Neural progenitor cell (in vitro differentiated cells): ENCODE measurements around the gene LHX6. TPM values are rescaled to one million over a fixed set of nuclear protein-coding genes. Genes with fewer than 3 reads are reported as not detected.

Experiments
- DNase-seq: peaks from one replicate; pipeline ENCODE4 v3.0.0-alpha.2; 2016; ENCODE audit warnings: low spot score
- H2AFZ ChIP-seq: fragments of 200-600 bp; sonication (generic); replicated peaks from 2 replicates; pipeline ENCODE4 v1.6.1; 2016; ENCODE audit warnings: antibody characterized with exemption
- H3F3A ChIP-seq: fragments of 200-600 bp; sonication (generic); 2 replicates; pipeline ENCODE4 v1.6.1; 2016; ENCODE audit warnings: antibody characterized with exemption, low read depth
- H3K27ac ChIP-seq: fragments of 200-600 bp; sonication (generic); 2 replicates; pipeline ENCODE4 v1.5.1; 2016; ENCODE audit warnings: mild to moderate bottlenecking
- H3K27me3 ChIP-seq: fragments of 200-600 bp; sonication (generic); 2 replicates; pipeline ENCODE4 v1.6.1; 2016; ENCODE audit warnings: mild to moderate bottlenecking, moderate library complexity
- H3K36me3 ChIP-seq: fragments of 200-600 bp; sonication (generic); 2 replicates; pipeline ENCODE4 v1.5.1; 2016
- H3K4me1 ChIP-seq: fragments of 200-600 bp; sonication (generic); 2 replicates; pipeline ENCODE4 v1.6.1; 2016; ENCODE audit warnings: mixed run types
- H3K4me2 ChIP-seq: fragments of 200-600 bp; sonication (generic); 2 replicates; pipeline ENCODE4 v1.6.1; 2016
- H3K4me3 ChIP-seq: fragments of 200-600 bp; sonication (generic); 2 replicates; pipeline ENCODE4 v1.5.1; 2016
- H3K79me2 ChIP-seq: fragments of 200-600 bp; sonication (generic); 2 replicates; pipeline ENCODE4 v1.6.1; 2016; ENCODE audit warnings: low read depth
- H3K9ac ChIP-seq: fragments of 200-600 bp; sonication (generic); 2 replicates; pipeline ENCODE4 v1.6.1; 2016
- H3K9me3 ChIP-seq: fragments of 200-600 bp; sonication (generic); 2 replicates; pipeline ENCODE4 v1.5.1; 2016; ENCODE audit warnings: low read depth
- H4K20me1 ChIP-seq: fragments of 200-600 bp; sonication (generic); 2 replicates; pipeline ENCODE4 v1.6.1; 2016; ENCODE audit warnings: low read depth
- H3K27ac Mint-ChIP-seq: 3 replicates; pipeline ENCODE4 v1.8.0; 2021; ENCODE audit warnings: mixed read lengths
- H3K27me3 Mint-ChIP-seq: 2 replicates; pipeline ENCODE4 v1.8.0; 2022; ENCODE audit warnings: low read depth, mild to moderate bottlenecking, inconsistent platforms, moderate library complexity, mixed read lengths; ENCODE audit not compliant: insufficient read depth
- H3K36me3 Mint-ChIP-seq: 3 replicates; pipeline ENCODE4 v1.8.0; 2021; ENCODE audit warnings: mixed read lengths
- H3K4me1 Mint-ChIP-seq: 3 replicates; pipeline ENCODE4 v1.8.0; 2021; ENCODE audit warnings: mixed read lengths
- H3K4me3 Mint-ChIP-seq: 3 replicates; pipeline ENCODE4 v1.8.0; 2021; ENCODE audit warnings: mild to moderate bottlenecking, moderate library complexity, mixed read lengths
- H3K9me3 Mint-ChIP-seq: 3 replicates; pipeline ENCODE4 v1.8.0; 2020; ENCODE audit warnings: mixed read lengths
- EZH2 ChIP-seq: fragments of 200-600 bp; sonication (generic); IDR thresholded peaks from 2 replicates; pipeline ENCODE4 v1.6.1; 2017; ENCODE audit warnings: antibody characterized with exemption, mild to moderate bottlenecking, moderate library complexity
- EZH2phosphoT487 ChIP-seq: fragments of 200-600 bp; sonication (generic); IDR thresholded peaks from 2 replicates; pipeline ENCODE4 v1.6.1; 2017; ENCODE audit warnings: antibody characterized with exemption
- total RNA-seq: library from RNA; depleted of rRNA; stranded (reverse); fragments of >200 nt; gene quantifications from 2 replicates; pipeline ENCODE4 v1.2.3, GENCODE V29; 2015; ENCODE audit warnings: low replicate concordance
- TF ChIP-seq, protein P1 (sequence below): fragments of 200-600 bp; sonication (generic); IDR thresholded peaks from 2 replicates; pipeline ENCODE4 v1.5.1; 2017; ENCODE audit warnings: antibody characterized with exemption, mild to moderate bottlenecking

The LHX6 gene
- total RNA-seq, 1 donor from 2014 or later = not detected

DNA sequence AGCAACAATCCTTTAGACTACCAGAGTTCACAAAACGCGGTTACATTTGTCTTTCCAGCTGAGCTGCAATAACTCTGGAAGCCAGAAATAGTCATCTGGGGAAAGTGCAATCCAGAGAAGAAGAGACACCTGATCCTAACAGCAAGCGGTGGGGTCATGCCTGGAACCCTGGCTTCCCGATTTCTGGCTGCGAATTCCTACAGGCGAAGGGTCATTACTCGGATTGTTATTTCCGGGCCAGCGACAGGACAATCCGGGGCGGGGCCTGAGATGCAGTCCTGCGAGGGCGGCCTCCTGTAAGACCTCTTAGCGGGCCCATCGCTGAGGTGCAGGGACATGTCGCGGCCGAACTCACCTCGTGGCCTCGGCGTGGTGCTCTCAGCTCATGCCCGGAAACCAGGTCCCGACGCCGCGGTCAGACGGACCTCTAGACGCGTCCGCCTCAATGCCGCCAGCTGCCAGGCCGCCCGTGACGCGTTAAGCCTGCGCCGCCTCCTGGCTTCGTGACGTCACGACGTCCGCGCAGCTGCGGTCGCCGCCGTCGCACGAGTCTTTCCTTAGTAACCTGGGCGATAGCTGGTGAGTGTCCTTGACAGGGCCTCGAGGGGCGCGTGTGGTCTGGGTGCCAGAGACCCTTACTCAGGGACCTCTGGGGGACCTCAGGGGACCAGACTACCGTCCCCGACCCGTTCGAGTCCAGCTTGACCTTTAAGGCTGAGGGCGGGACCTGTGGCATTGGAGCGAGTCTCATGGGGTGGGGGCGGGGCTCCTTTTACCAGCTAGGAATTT, 35.8 kb upstream of the LHX6 start, which contains the start of the genes MRRF and RBM18:
Gene MRRF (plus strand): TSS at position 523 of the 789 bp plus-strand sequence. CDS start 6,010 bp downstream, outside the sequence.
Gene RBM18 (minus strand): TSS at position 481 of the 789 bp plus-strand sequence. CDS start 3,348 bp downstream, outside the sequence.
- peaks cover 17% of the 10 kb centered on the region for H3K4me1 Mint-ChIP-seq
- H3K27me3 ChIP-seq = no peaks in the 10 kb centered on the region
- TF ChIP-seq, protein P1, sequence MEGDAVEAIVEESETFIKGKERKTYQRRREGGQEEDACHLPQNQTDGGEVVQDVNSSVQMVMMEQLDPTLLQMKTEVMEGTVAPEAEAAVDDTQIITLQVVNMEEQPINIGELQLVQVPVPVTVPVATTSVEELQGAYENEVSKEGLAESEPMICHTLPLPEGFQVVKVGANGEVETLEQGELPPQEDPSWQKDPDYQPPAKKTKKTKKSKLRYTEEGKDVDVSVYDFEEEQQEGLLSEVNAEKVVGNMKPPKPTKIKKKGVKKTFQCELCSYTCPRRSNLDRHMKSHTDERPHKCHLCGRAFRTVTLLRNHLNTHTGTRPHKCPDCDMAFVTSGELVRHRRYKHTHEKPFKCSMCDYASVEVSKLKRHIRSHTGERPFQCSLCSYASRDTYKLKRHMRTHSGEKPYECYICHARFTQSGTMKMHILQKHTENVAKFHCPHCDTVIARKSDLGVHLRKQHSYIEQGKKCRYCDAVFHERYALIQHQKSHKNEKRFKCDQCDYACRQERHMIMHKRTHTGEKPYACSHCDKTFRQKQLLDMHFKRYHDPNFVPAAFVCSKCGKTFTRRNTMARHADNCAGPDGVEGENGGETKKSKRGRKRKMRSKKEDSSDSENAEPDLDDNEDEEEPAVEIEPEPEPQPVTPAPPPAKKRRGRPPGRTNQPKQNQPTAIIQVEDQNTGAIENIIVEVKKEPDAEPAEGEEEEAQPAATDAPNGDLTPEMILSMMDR = no peak
- peak; percentile 7 for TF ChIP-seq EZH2

GRCh38 chr9:122263699-122264349, 35.1 kb upstream of the LHX6 start:
- Histone ChIP-seq H3K79me2 (peaks cover 56% of the 10 kb centered on the region), H3K27ac (peak overlapping the region; percentile 84)

More for the DNA sequence above, 35.8 kb upstream of the LHX6 start, which contains the start of the genes MRRF and RBM18:
- H3K79me2 ChIP-seq = peaks cover 56% of the 10 kb centered on the region
- H3K4me3 ChIP-seq = peak within 1 kb of the TSS; percentile 89
- H3K9me3 Mint-ChIP-seq = no peaks in the 10 kb centered on the region
- H3K4me1 ChIP-seq = peaks cover 13% of the 10 kb centered on the region
- peak within 1 kb of the TSS; percentile 99 for H3K4me3 Mint-ChIP-seq
- H3K36me3 ChIP-seq = no peaks in the 10 kb centered on the region
- peak within 1 kb of the TSS; percentile 84 for H3K27ac ChIP-seq
- H3K36me3 Mint-ChIP-seq = peaks cover 4% of the 10 kb centered on the region
- H3K27ac Mint-ChIP-seq = peak within 1 kb of the TSS; percentile 94
- H2AFZ ChIP-seq = peak within 1 kb of the TSS; percentile 89
- peak within 1 kb of the TSS; percentile 71 for H3K9ac ChIP-seq
- peaks cover 14% of the 10 kb centered on the region for H3F3A ChIP-seq
- H4K20me1 ChIP-seq = peaks cover 7% of the 10 kb centered on the region
- peak within 1 kb of the TSS; percentile 100 for H3K4me2 ChIP-seq
- H3K9me3 ChIP-seq = no peaks in the 10 kb centered on the region
- H3K27me3 Mint-ChIP-seq = peaks cover 2% of the 10 kb centered on the region
- DNase-seq = peak; percentile 97

DNA sequence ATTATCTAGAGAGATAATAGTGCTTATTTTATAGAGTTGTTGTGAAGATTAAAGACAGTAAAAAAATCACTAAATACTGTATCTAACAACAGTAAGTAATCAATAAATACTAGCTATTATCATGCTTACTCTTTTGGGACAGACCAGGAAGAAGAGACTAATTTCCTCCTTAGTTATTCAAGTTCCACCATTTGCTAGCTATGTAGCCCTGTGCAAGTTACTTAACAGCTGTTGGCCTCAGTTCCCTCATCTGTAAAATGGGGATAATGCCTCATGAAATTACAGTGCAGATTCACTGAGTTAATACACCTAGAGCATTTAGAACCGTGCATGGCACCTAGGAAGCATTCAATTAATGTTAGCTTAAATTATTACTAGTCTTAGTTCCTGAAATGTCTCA, 33.3 kb upstream of the LHX6 start:
- peaks cover 13% of the 10 kb centered on the region for H3K4me1 ChIP-seq
- H3K4me3 Mint-ChIP-seq = no peak overlapping the region
- H3K27ac Mint-ChIP-seq = no peak overlapping the region
- H3K36me3 ChIP-seq = no peaks in the 10 kb centered on the region
- peaks cover 14% of the 10 kb centered on the region for H3F3A ChIP-seq
- H3K27me3 ChIP-seq = no peaks in the 10 kb centered on the region
- no peak overlapping the region for H3K4me2 ChIP-seq
- TF ChIP-seq EZH2 (no peak), EZH2phosphoT487 (no peak)
- TF ChIP-seq, protein P1 = no peak
- H3K4me3 ChIP-seq = no peak overlapping the region
- peaks cover 7% of the 10 kb centered on the region for H4K20me1 ChIP-seq
- no peak overlapping the region for H3K27ac ChIP-seq
- peaks cover 4% of the 10 kb centered on the region for H3K36me3 Mint-ChIP-seq
- H3K9me3 Mint-ChIP-seq = no peaks in the 10 kb centered on the region
- peaks cover 41% of the 10 kb centered on the region for H3K79me2 ChIP-seq
- H3K9me3 ChIP-seq = no peaks in the 10 kb centered on the region
- H3K4me1 Mint-ChIP-seq = peaks cover 17% of the 10 kb centered on the region
- no peak overlapping the region for H3K9ac ChIP-seq
- H2AFZ ChIP-seq = no peak overlapping the region
- peaks cover 2% of the 10 kb centered on the region for H3K27me3 Mint-ChIP-seq
- DNase-seq = no peak

More at GRCh38 chr9:122263699-122264349, 35.1 kb upstream of the LHX6 start:
- H3K36me3 ChIP-seq = no peaks in the 10 kb centered on the region
- peak overlapping the region; percentile 100 for H3K4me2 ChIP-seq
- no peaks in the 10 kb centered on the region for H3K9me3 ChIP-seq
- peak overlapping the region; percentile 89 for H2AFZ ChIP-seq
- H3K4me3 ChIP-seq = peak overlapping the region; percentile 89
- H3K27me3 Mint-ChIP-seq = peaks cover 2% of the 10 kb centered on the region
- H3K27me3 ChIP-seq = no peaks in the 10 kb centered on the region
- peak overlapping the region; percentile 94 for H3K27ac Mint-ChIP-seq
- TF ChIP-seq, protein P1 = no peak
- TF ChIP-seq EZH2phosphoT487 = no peak
- TF ChIP-seq EZH2 = peak; percentile 21
- H3F3A ChIP-seq = peaks cover 14% of the 10 kb centered on the region
- H3K9ac ChIP-seq = peak overlapping the region; percentile 71
- peak overlapping the region; percentile 99 for H3K4me3 Mint-ChIP-seq
- peaks cover 17% of the 10 kb centered on the region for H3K4me1 Mint-ChIP-seq
- H3K36me3 Mint-ChIP-seq = peaks cover 4% of the 10 kb centered on the region
- peaks cover 13% of the 10 kb centered on the region for H3K4me1 ChIP-seq
- H3K9me3 Mint-ChIP-seq = no peaks in the 10 kb centered on the region
- no peak for DNase-seq
- H4K20me1 ChIP-seq = peaks cover 7% of the 10 kb centered on the region
